IMR-90 (cell line): ENCODE data around the gene CSDE1. TPM values are rescaled to one million over a fixed set of nuclear protein-coding genes. Genes with fewer than 3 reads are reported as not detected.
A peak's percentile ranks its signal among the peaks of the same experiment; 100 is the strongest.

Experiments used
- ATAC-seq: fragments of 200-7000 bp; cut with Tn5 transposase; 2 replicates; pipeline ENCODE4 v1.9.1; 2020; ENCODE audit warnings: low read depth, mild to moderate bottlenecking, moderate library complexity
- BruUV-seq: library from RNA; stranded (reverse); fragments of 400-500 nt; replicated peaks from 2 replicates; lab custom pipeline; 2021; lab: Mats Ljungman, UMichigan
- CTCF ChIA-PET: fragments of 300-600 bp; formaldehyde crosslinking; extraction: SDS; loops from one replicate; lab custom pipeline; 2021; ENCODE audit warnings: antibody characterized with exemption; lab: Yijun Ruan, JAX
- POLR2A ChIA-PET: fragments of 300-600 bp; sonication (Branson Sonifier 250); formaldehyde crosslinking; loops from one replicate; lab custom pipeline; 2022; ENCODE audit warnings: antibody characterized with exemption; ENCODE audit not compliant: unreplicated experiment; lab: Charles Lee
- DNase-seq: peaks from one replicate; pipeline ENCODE4 v3.0.0; 2013
- H2AFZ ChIP-seq: replicated peaks from 2 replicates; pipeline ENCODE3; 2013; ENCODE audit warnings: low read length, mild to moderate bottlenecking; ENCODE audit not compliant: poor library complexity
- H2AK5ac ChIP-seq: 2 replicates; pipeline ENCODE4 v1.6.1; 2013; ENCODE audit warnings: low read depth, low read length, inconsistent platforms
- H2AK9ac ChIP-seq: replicated peaks from 2 replicates; pipeline ENCODE3; 2013; ENCODE audit warnings: mild to moderate bottlenecking, low read depth, low read length, moderate library complexity; ENCODE audit not compliant: poor library complexity
- H2BK120ac ChIP-seq: 2 replicates; pipeline ENCODE4 v1.6.1; 2013; ENCODE audit warnings: low read depth, low read length, inconsistent platforms
- H2BK15ac ChIP-seq: 3 replicates; pipeline ENCODE4 v1.6.1; 2013; ENCODE audit warnings: low read depth, low read length, inconsistent platforms
- H2BK20ac ChIP-seq: 2 replicates; pipeline ENCODE4 v1.6.1; 2013; ENCODE audit warnings: low read depth, mild to moderate bottlenecking, inconsistent platforms, low read length, moderate library complexity
- H2BK5ac ChIP-seq: 2 replicates; pipeline ENCODE4 v1.6.1; 2013; ENCODE audit warnings: mild to moderate bottlenecking, low read depth, low read length, inconsistent platforms; ENCODE audit not compliant: poor library complexity, severe bottlenecking
- H3K14ac ChIP-seq: replicated peaks from 2 replicates; pipeline ENCODE4 v1.6.1; 2013; ENCODE audit warnings: low read depth, low read length, inconsistent platforms
- H3K18ac ChIP-seq: 2 replicates; pipeline ENCODE4 v1.6.1; 2013; ENCODE audit warnings: low read depth, low read length, control low read depth
- H3K23ac ChIP-seq: 2 replicates; pipeline ENCODE4 v1.6.1; 2013; ENCODE audit warnings: low read depth, low read length, inconsistent platforms
- H3K27ac ChIP-seq: 2 replicates; pipeline ENCODE4 v1.5.1; 2013; ENCODE audit warnings: mild to moderate bottlenecking, control low read depth, low read length; ENCODE audit not compliant: insufficient read depth
- H3K27me3 ChIP-seq: 2 replicates; pipeline ENCODE4 v1.6.1; 2013; ENCODE audit warnings: low read length; ENCODE audit not compliant: control insufficient read depth, insufficient read depth
- H3K36me3 ChIP-seq: 2 replicates; pipeline ENCODE4 v1.6.1; 2013; ENCODE audit warnings: low read length, mixed read lengths; ENCODE audit not compliant: control insufficient read depth, insufficient read depth
- H3K4ac ChIP-seq: 2 replicates; pipeline ENCODE4 v1.6.1; 2013; ENCODE audit warnings: low read depth, low read length, inconsistent platforms
- H3K4me1 ChIP-seq: 2 replicates; pipeline ENCODE4 v1.6.1; 2013; ENCODE audit warnings: low read length, mixed read lengths; ENCODE audit not compliant: control insufficient read depth, insufficient read depth
- H3K4me2 ChIP-seq: 2 replicates; pipeline ENCODE4 v1.6.1; 2013; ENCODE audit warnings: low read depth, mild to moderate bottlenecking, control low read depth, low read length, moderate library complexity
- H3K4me3 ChIP-seq: 2 replicates; pipeline ENCODE4 v1.5.1; 2013; ENCODE audit warnings: low read depth, mild to moderate bottlenecking, control low read depth, low read length, moderate library complexity; ENCODE audit not compliant: insufficient read depth
- H3K56ac ChIP-seq: 2 replicates; pipeline ENCODE4 v1.6.1; 2013; ENCODE audit warnings: low read length, inconsistent platforms; ENCODE audit not compliant: insufficient read depth; ENCODE audit errors: extremely low read depth
- H3K79me1 ChIP-seq, 2 experiments: 2 replicates each; pipeline ENCODE4 v1.6.1; 2013; ENCODE audit warnings: low read length in 2 of 2, inconsistent platforms in 1 of 2, low read depth in 1 of 2
- H3K9ac ChIP-seq: 2 replicates; pipeline ENCODE4 v1.6.1; 2013; ENCODE audit warnings: low read depth, low read length, control low read depth
- H3K9me1 ChIP-seq: 2 replicates; pipeline ENCODE4 v1.6.1; 2013; ENCODE audit warnings: low read length, inconsistent platforms; ENCODE audit not compliant: insufficient read depth
- H3K9me3 ChIP-seq: 2 replicates; pipeline ENCODE4 v1.6.1; 2013; ENCODE audit warnings: low read length; ENCODE audit not compliant: control insufficient read depth, insufficient read depth
- H4K20me1 ChIP-seq: 2 replicates; pipeline ENCODE4 v1.6.1; 2013; ENCODE audit warnings: low read length, inconsistent platforms; ENCODE audit not compliant: insufficient read depth
- H4K5ac ChIP-seq: 2 replicates; pipeline ENCODE4 v1.6.1; 2013; ENCODE audit warnings: mild to moderate bottlenecking, low read depth, low read length, control low read depth
- H4K8ac ChIP-seq, 2 experiments: 2 replicates each; pipeline ENCODE4 v1.6.1; 2013; ENCODE audit warnings: low read depth in 2 of 2, low read length in 2 of 2, control low read depth in 1 of 2, inconsistent platforms in 1 of 2
- H4K91ac ChIP-seq: 2 replicates; pipeline ENCODE4 v1.6.1; 2013; ENCODE audit warnings: low read depth, low read length, inconsistent platforms; ENCODE audit not compliant: insufficient read depth
- CEBPB ChIP-seq: IDR thresholded peaks from 2 replicates; pipeline ENCODE4 v1.6.1; 2012; ENCODE audit warnings: low read depth, low read length, improper control_type of control experiment
- RAD21 ChIP-seq: IDR thresholded peaks from 2 replicates; pipeline ENCODE4 v1.6.1; 2012; ENCODE audit warnings: low read length, improper control_type of control experiment
- whole genome bisulfite sequencing, 2 experiments: methylation state at CpG; one replicate each; pipeline versions ENCODE4 v1.1.5 to v1.1.7; 2013; ENCODE audit warnings: missing lambda C conversion rate in 2 of 2; ENCODE audit not compliant: insufficient read length in 1 of 2; ENCODE audit errors: extremely low coverage in 2 of 2; 5-methylcytosine and 5-hydroxymethylcytosine counted together
- dilution Hi-C: fragments of 300-500 bp; cut with HindIII; formaldehyde crosslinking; loops from one replicate; pipeline ENCODE4 v1.14.3; 2018; ENCODE audit warnings: low sequenced_read_pairs; ENCODE audit not compliant: unreplicated experiment
- in situ Hi-C: fragments of 300-500 bp; cut with MboI; formaldehyde crosslinking; loops from 3 replicates; pipeline ENCODE4 v1.14.3; 2019; ENCODE audit warnings: low sequenced_read_pairs, inconsistent platforms, mixed read lengths
- intact Hi-C: fragments of 100-400 bp; cut with micrococcal nuclease; formaldehyde crosslinking; loops from 2 replicates; pipeline ENCODE4 v1.10.0; 2022
- polyA plus RNA-seq, 3 experiments: library from polyadenylated mRNA; depleted of rRNA; stranded (reverse); fragments of >200 nt; gene quantifications; 2 replicates each; pipeline ENCODE4 v1.2.3, GENCODE V29; 2012; ENCODE audit warnings: low replicate concordance in 1 of 3
- total RNA-seq: library from RNA; depleted of rRNA; stranded (reverse); fragments of >200 nt; gene quantifications from 2 replicates; pipeline ENCODE4 v1.2.3, GENCODE V29; 2012

The CSDE1 gene
- total and polyA plus RNA-seq, 2 of the 4 experiments (the other 2 are of a cell fraction), result 190 to 879 TPM

DNA sequence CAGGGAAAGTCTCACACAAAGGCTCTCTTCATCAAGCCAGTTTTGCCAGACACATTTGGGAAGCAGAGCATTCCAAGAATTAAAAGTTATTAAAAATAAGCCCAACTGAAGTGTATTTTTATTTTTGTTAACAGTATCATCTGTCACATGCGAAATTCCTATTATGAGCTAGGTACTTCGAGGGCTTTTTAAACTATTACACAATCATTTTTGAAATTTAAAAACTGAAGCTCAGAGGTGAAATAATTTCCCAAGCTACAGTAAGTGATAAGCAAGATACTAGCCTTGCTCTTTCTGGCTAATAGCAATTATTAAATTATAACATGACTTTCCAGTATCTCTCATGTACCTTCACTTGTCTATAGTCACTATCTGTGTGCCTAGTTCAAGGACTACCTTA is 29.2 kb downstream of the CSDE1 start:
- Histone ChIP-seq H4K20me1 (peaks cover 9% of the 10 kb centered on the region; the same call in 1 of the 2 replicates), H2AK9ac (no peak overlapping the region), H3K4ac (no peak overlapping the region), H2BK15ac (no peak overlapping the region), H2BK5ac (no peak overlapping the region), H4K8ac (no peak overlapping the region), H3K14ac (no peak overlapping the region), H3K36me3 (peaks cover 51% of the 10 kb centered on the region), H4K91ac (no peak overlapping the region), H4K5ac (no peak overlapping the region), H3K27ac (no peak overlapping the region), H3K4me3 (no peak overlapping the region), H3K4me1 (peaks cover 11% of the 10 kb centered on the region), H3K23ac (no peak overlapping the region), H3K9me1 (peaks cover 4% of the 10 kb centered on the region; the same call in 1 of the 2 replicates), H3K27me3 (no peaks in the 10 kb centered on the region), H2AK5ac (no peak overlapping the region), H2BK20ac (no peak overlapping the region), H3K56ac (no peak overlapping the region; the same call in 1 of the 2 replicates), H3K4me2 (no peak overlapping the region), H3K79me1 (peaks cover 28 to 38% of the 10 kb centered on the region in 2 experiments), H2BK120ac (no peak overlapping the region), H3K9me3 (no peaks in the 10 kb centered on the region), H3K18ac (no peak overlapping the region), H3K9ac (no peak overlapping the region), H2AFZ (no peak overlapping the region)
- whole genome bisulfite sequencing, 2 experiments, result no CpG with 5 or more reads among the region's 2 CpGs
- CTCF ChIA-PET, result interaction anchor here (0.7 kb wide), 1 partner anchor 16 kb away, joined by 4 read pairs; no protein-coding TSS in a partner anchor
- POLR2A ChIA-PET, result no interaction called here
- in situ Hi-C loops, result loop anchor here (25.0 kb wide), 1 partner anchor 584 kb away; no protein-coding TSS in a partner anchor
- ATAC-seq, result no peak
- DNase-seq, result no peak
- BruUV-seq, result no TSS peak
- dilution Hi-C loops, result no loop called here
- intact Hi-C loops, result no loop called here
- TF ChIP-seq CEBPB (peak; percentile 67), RAD21 (no peak)
